GM21786 (cell line): Measurements from ENCODE around the gene FRMPD3.
A peak's percentile ranks its signal among the peaks of the same experiment; 100 is the strongest.
"Not testable (repeated sequence)": the region's sequence is repeated elsewhere in the genome, so short reads cannot be mapped to it uniquely, and the experiment has no call there.

Experiments
- ATAC-seq: cut with Tn5 transposase; IDR thresholded peaks from one replicate; pipeline ENCODE4 v1.9.1; 2021; ENCODE audit not compliant: unreplicated experiment

Gene FRMPD3

DNA sequence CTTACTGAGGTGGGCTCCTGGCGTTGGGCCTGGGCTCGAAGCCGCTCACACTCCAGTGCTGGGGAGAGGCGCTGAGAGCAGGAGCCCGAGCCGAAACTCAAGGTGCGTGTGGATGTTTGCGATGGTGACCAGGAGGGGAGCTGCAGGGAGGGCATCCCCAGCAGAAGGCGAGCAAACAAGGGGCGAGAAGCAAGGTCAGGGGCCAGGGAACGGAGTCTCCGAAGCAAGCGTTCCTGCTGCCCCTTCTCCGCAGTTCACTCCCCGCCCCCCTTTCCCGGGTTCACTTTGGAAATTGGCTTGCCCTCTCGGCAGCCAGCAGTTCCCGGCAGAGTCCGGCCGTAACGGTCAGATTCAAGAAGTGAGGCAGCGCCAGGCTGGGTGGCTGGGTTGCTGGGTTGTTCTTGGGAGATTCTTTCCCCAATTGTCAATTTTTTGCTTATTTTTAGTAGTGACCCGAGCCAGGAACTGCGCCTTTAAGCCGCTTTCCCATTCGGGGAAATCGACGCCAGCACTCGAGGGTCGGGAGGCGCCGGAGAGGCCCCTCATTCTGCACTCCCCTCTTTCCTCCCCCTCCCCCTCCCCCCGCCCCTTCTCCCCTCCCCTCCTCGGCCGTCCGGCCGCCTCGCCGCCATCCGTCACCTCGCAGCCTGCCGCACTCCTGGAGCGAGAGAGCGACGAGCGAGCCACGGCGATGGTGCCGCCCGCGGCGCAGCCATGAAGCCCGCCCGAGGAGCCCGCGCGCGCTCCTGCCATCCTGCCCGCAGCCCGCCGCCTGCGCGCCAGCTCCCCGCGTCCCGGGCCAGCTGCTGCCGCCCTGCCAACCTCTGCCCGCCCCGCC is at the start of gene FRMPD3:
FRMPD3 (plus strand) TSS at position 655 of the 838 bp plus-strand sequence. CDS start 76,937 bp downstream, outside the sequence.
- ATAC-seq: no peak

DNA sequence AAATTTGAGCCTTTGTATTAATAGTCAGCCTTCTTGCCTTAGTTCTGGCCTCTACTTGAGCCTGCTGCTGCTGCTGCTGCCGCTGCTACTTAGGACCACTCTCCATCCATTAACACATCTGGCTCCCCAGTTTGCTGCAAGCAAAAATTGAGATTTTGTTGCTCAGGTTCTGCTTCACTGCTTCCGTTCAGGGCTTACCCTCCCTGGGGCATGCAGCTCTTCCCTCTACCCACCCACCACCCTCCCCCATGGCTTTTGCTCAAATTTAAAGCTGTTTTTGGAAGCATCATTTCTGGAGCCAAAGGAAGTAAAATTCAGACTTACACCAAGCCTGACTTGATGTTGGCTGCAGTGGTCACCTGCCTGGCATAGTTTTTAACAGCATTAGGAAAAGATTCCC is 28.9 kb upstream of the FRMPD3 start:
- ATAC-seq: no peak

DNA sequence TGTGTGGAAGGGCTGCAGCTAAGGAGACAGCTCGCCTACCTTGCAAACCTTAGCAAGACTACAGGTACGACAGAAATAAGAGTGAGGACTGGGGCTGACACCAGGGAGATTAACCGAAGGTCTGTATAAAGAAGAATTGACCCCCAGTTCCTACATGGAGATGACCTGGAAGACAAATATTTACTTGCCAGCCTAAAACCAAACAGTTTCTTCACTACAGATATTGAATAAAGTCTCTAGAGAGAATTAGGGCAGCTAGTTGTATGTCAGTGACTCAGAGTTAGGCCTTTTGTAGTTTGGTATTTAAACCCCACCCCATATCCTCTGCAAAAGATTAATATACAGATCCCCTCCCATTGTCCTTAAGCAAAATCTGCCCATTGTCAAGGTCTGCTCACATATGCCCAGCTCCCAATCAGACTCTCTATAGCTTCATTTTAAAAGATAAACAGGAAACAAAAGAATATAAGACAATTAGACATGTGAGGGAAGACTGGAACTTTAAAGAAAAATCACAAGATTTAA is 28.1 kb upstream of the FRMPD3 start:
- no peak for ATAC-seq

DNA sequence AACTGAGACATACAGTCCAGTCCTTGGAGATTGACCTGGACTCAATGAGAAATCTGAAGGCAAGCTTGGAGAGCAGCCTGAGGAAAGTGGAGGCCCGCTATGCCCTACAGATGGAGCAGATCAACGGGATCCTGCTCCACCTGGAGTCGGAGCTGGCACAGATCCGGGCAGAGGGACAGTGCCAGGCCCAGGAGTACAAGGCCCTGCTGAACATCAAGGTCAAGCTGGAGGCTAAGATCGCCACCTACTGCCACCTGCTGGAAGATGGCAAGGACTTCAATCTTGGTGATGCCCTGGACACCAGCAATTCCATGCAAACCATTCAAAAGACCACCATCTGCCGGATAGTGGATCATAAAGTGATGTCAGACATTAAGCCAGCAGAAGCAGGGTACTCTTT is 20.4 kb upstream of the FRMPD3 start:
- no peak for ATAC-seq

DNA sequence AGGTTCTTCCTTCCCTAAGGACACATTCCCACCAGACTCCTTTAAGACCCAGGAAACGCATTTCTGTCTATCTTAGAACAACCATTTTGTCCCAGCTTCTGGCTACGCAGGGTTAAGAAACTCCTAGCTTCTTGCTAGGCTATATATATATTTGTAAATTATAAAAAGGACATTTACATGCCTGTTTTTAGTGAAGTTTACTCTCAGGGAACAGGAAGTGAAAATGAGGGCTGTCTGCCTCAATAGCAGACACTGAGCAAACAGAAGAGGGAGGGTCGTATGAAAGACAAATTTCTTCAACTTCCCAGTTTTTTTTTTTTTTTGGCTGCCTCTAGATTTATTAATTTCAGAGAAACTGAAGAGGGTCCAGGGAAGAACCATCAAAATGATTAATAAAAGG is 9.3 kb upstream of the FRMPD3 start:
- no peak for ATAC-seq

DNA sequence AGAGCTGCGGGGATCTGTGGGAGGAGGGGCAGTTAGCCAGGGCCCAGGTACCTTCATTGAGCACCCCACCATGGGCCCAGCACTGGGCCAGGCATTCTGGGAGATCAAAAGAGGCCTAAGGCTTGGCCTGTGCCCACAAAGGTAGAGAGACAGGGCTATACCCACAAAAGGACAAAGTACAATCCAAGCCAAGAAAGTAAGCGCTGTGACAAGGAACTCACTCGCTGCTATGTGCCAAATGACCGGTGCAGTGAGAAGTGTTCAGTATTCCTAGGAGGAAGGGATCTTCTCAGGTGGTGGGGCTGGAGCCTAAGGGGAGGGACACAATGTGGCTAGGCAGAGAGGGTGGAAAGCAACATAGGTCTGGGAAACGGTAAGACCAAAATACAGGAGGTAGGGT is 8.8 kb upstream of the FRMPD3 start:
- ATAC-seq: no peak

DNA sequence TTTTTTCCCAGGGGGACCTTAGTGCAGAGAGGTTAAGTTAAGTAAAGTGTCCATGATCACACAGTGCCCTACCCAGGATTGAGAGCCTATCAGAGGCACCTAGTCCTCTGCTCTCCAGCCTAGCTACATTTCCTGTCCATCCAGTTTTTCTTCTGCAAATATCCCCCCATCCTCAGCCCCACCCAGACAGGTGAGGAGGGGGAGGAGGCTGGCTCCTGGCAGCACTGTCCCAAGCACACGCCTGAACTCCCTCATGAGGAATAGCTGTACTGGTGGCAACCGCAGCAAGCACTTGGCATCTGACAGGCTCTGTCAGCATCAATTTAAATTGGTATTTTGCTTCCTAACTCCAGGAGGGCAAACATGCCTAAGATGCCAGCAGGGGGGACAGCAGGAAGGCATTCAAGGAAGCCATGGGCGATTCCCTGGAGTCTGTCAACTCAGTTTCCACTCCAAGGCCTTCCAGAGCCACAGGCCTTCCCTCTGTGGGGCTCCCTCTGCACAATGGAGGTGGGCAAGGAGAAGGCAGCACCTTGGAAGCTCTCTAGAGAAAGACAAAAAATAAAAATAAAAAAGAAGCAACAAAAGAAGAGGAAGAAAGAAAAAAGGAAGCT is 6.4 kb upstream of the FRMPD3 start:
- ATAC-seq: no peak

DNA sequence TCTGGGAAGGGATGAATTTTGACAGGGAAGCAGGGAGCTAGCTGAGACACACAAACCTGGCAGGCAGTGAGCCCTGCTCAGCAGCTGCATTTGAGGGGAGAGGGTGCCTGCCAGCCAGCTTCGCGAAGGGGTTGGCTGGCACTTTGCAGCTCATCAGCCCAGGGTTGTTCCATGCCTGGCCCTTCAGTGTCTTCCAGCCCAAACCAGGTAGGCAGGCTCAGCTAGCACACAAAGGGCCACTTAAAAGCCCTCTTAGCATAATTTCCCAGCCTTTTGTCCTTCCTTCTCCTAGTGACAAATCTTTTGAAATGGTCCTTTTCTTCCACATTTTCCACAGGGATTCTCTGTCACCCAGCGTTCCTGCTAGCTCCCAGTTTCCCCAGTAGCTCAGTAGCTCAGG is 4.3 kb upstream of the FRMPD3 start:
- no peak for ATAC-seq

DNA sequence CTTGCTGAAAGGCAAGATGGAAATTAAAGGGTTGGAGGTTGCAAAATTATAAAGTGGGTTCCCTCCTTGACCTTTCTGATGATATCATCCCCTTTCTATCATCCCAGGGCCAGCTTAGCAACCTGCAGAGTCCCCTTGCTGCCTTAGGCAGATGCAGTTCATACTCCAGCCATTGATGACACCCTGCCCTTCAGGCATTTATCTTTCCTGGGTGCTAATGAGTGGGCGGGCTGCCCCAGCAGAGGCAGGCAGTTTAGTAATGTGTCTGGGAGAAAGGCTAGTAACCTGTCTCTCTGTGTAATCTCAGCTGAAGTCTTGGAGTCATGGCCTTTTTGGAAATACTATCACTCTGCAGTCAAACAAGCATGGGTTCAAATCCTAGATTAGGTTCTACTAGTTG is 3.8 kb upstream of the FRMPD3 start:
- no peak for ATAC-seq

DNA sequence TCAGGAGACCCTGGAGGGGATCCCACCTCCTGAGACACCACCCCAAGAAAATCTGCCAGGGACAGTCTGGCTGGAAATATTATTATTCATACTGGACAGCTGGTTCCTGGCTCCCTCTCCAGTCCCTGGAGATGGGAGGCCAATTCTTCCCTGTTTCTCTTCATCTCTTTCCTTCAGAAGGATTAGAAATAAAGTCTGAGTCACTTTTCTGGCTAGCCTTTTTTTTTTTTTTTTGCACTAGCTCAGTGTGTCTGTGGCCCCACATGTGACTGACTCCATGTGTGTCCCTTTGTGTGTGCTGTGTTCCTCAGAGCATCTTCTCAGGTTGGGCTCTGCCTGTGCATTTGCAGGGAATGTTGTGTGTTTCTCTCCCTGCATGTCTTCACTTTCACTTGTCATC is 1.8 kb upstream of the FRMPD3 start:
- ATAC-seq: no peak

DNA sequence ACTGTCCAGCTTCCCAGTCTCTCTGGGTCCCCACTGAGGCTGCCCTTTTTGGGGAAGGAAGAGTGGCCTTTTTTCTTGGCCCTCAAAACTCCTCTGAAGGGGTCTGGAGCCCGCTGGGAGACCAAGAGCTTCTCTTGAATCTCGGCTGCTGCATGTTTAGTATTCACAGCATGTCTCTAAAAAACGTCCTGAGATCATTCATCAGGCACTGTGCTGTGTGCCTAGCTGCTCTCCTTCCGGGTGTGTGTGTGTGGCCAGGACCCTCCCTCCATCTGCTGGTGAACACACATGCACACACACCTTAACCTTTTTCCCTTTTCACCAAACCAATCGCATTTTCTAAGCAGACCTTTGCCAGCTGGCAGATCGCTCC is 841 bp upstream of the FRMPD3 start:
- no peak for ATAC-seq

DNA sequence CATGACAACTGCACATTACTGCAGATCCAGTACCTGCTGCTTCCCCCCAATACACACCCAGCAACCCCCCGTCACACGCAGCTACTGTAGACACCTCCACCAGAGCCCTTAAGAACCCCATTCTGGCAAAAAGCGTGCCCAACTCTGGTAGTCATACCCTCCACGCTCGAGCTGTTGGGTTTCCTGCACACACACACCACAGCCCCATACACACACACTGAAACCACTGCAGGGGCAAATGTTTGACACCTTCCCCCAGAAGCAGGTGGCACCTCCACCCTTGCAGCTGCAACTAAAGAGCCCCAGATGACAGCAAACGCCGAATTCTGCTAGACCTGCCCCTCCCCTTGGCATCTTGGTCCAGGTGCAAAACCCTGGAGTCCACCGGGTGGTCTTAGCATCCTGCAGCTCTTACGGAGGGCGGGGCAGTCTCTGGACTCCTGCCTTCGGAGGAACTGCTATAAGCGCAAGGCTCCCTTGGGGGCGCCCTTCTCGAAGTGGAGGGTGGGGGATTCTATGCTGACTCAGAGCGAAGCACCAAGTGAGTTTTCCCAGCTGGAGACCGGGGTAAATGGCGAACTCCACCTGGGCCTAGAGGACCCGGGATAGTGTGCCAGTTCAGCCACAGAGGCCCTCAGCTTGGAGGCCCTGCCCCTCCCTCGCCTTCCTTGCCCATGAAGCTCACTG is 1.5 kb downstream of the FRMPD3 start:
- no peak for ATAC-seq

DNA sequence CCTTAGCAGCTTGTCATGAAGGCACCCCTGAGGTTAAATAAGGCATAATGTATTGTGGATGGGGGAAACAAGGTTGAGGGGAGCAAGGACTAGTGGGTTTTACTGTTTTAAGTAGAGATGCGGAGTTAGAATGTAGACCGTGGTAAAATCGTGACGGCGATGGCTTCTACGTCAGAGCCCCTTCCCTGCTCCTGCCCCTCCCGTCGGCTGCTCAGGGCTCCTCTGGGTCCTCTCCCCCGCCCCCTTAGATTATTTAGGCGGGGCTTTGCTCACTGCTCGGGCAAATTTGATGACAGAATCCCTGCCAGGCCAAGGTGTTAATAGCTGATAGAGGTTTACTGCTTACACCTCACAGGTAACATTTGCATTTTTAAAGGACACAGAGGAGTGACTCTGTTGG is 2.3 kb downstream of the FRMPD3 start:
- no peak for ATAC-seq

DNA sequence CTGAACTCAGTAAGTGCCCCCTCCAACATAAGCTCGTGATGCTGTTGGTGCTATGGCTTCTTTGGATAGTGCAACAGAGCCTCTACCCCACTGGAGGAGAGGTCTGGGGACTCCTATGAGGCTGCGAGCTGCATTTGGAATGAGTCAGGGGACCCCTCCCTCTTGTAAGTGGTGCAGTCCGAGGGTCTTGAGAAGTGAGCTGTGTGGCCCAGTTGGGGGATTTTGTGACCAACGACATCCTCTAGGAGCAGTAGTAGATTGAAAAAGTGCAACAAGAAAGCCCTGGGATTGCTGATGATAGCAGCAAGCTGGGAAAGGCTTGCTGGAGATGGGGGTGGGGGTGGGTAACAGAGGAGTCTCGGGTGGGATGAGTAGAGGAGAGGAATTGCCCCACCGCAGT is 3.1 kb downstream of the FRMPD3 start:
- ATAC-seq: no peak

DNA sequence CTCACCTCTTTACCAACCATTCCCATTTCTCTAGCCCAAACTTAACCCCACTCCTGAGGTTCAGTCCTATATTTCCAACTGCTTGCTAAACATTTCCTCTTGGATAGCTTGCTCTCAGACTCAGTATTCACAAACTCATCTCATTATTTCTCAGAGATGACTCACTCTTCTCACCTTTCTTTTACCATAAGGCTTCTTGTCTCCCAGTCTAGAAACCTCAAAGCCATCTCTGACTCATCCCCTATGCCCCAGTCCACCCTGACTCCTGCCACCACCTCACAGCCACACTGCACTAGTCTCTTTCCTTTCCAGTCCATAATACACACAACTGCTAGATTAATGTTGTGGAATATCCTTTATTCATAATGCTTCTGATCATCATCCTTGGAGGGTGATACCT is 4.8 kb downstream of the FRMPD3 start:
- peak; percentile 87 for ATAC-seq

DNA sequence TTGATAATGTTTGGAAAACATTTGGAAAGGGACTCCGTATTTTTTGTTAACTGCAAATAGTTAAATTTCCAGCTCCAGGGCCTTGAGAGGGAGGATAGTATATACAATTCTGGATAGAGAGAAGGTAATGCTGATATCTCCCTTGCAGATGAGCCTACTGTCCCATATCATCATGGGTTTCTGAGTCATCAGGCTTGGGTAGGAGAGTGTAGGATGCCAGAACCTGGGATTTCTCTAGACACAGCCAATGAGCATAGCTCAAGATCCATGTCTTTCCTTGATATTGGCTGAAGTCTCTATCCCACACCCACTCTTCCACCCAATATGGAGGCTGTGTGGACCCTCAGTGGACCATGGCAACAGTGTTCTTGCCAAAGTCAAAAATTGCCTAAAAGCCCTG is 7.8 kb downstream of the FRMPD3 start:
- ATAC-seq: no peak

DNA sequence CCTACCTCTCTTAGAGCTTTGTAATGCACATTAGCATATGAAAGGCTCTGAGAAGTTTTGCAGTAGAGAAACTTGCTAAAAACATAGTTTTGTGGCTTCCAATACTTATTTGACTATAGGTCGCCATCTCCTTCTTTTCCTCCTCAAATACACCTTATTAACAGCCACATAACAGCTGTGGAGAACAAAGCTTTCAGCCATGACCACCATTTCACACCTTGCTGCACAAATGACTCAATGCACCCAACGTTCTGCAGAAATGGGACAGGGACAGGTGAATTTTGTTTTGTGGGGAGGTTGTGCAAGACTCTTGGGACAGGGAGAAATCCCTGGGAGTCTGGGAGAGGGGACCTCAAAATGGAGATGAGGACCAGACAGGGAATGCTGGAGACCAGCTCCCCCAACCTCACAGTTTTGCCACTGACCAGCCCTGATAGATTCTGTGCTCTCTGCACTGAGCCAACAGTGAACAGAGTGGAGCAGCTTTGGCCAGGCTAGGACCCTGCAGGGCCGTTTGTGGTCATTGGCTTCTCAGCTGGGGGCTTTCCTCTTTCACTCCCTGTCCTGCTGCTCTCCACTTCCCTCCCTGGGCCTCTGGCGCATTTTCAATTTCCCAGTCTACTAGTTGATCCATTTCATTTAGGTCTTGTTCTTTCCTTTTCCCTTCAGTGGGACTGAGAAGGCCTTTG is 16.6 kb downstream of the FRMPD3 start:
- ATAC-seq: peak; percentile 86

DNA sequence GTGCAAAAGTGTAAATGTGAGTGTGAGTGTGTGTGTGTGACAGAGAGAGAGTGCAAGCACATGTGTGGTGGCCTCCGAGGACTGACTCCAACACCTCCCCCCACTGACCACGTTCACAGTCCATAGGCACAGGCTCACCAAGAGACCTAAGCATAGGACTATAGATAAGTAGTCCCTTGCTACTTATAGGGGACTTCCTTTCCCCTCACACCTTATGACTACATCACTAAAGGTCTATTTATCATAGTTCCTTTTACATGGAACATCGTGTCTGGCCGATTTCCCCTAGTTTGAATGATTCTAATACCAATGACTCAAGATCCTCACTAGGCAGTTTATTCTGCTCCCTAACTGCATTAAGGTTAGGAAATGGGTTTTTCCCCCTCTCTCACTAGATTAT is 17.8 kb downstream of the FRMPD3 start:
- ATAC-seq: no peak

DNA sequence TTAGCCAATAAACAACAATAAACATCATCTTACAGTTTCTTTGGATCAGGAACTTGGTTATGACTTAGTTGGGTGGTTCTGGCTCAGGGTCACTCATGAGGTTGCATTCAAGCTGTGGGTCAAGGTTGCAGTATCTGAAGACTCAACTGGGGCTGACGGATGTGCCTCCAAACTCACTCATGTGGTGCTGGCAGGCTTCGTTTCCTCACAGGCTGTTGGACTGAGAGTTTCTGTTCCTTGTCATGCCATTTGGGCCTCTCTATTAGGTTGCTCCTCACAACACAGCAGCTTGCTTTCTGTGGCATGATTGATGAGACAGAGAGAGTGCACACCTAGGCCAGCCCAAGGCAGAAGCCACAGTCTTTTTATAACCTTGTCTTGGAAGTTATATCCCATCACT is 20.7 kb downstream of the FRMPD3 start:
- ATAC-seq: no peak

DNA sequence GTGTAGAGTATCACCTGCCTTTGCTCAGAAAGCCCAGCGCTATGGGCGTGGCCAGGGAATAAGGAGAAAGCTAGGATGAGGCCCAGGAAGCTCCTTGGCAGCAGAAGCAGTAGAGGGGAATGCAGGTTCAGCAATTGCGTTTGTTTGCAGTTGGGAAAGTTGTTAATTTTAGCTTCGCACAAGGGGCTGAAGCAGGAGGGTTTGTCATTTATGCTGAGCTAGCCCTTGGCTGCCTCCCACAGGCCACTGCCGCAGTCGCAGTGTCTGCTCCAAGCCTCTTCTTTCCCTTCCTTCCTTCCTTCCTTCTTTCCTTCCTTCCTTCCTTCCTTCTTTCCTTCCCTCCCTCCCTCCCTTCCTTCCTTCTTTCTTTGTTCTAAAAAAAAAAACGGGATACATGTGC is 21.5 kb downstream of the FRMPD3 start:
- no peak for ATAC-seq

DNA sequence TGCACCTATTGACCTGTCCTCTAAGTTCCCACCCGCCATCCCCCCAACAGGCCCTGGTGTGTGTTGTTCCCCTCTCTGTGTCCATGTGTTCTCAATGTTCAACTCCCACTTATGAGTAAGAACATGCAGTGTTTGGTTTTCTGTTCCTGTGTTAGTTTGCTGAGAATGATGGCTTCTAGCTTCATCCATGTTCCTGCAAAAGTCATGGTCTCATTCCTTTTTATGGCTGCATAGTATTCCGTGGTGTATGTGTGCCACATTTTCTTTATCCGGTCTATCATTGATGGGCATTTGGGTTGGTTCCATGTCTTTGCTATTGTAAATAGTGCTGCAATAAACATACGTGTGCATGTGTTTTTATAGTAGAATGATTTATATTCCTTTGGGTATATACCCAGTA is 22.0 kb downstream of the FRMPD3 start:
- ATAC-seq: not testable (repeated sequence)
